SKM-1 treated with dmso at 0.1 percent for 144 hours (cell line): Measurements from ENCODE around the gene ADGRF5.
"Not testable (repeated sequence)": the region's sequence is repeated elsewhere in the genome, so short reads cannot be mapped to it uniquely, and the experiment has no call there.

Source experiments
- DNase-seq: peaks from one replicate; lab custom pipeline; 2025; ENCODE audit not compliant: unreplicated experiment; lab: John Stamatoyannopoulos, UW

ADGRF5 gene

DNA sequence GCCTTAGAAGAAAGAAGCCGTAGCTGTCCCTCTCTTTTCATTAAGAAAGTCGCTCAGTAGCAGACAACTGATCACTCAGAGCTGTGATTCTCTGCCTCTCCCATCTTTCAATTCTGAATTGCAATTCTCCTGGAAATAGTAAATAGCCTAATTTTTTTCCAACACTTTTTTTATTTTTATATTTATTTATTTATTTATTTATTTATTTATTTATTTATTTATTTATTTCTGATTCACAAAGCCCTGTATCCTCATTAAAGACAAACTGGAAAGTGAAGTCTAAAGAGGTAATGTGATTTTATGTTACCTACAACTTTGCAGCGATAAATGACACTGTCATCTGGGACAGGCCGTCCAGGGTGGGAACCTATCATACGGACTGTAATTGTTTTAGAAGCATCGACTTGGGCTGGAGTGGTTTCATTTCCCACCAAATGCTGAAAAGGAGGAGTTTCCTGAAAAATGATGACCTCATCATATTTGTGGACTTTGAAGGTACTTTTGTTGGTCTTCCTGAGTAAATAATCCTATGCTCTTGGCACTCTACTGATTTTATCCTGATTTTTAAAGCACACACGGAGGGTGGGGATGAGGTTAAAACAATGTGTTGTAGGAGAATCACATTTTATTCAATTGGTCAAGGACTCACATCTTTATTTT lies 87.4 kb downstream of the ADGRF5 start:
- DNase-seq: not testable (repeated sequence)

DNA sequence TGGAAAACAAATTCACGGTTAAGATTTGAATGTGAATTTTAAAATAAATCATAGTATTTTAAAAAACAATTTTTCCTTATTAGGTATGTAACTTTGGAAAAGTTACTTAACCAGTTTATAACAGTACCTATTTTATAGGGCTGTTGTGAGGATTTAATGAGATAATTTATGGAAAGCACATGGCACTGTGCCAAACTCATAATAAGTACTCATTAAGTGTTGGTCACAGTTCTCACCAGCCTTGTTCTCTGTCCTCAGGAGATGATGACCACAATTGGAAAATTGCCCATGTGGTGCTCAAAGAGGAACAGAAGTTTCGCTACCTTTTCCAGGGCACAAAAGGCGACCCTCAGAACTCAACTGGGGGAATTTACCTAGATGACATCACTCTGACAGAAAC lies 88.9 kb downstream of the ADGRF5 start:
- DNase-seq: no peak

DNA sequence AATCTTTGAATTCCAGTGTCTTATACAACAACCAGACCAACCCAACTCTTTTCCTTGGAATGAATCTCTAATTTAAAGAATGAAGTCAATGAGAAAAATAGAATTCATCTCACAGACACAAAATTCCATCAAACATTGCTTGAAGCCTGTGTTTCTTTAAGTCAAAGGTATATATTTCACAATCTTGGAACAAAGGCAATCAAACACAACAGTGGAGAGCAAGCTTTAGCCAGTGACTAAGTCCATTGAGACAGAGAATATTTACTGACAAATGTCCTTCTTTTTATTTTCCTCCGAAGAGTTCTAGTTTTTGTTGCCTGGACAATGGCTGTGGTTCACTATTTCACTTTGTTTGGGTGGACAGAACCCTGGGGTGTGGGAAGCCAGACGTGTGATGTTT lies 92.8 kb downstream of the ADGRF5 start:
- no peak for DNase-seq

DNA sequence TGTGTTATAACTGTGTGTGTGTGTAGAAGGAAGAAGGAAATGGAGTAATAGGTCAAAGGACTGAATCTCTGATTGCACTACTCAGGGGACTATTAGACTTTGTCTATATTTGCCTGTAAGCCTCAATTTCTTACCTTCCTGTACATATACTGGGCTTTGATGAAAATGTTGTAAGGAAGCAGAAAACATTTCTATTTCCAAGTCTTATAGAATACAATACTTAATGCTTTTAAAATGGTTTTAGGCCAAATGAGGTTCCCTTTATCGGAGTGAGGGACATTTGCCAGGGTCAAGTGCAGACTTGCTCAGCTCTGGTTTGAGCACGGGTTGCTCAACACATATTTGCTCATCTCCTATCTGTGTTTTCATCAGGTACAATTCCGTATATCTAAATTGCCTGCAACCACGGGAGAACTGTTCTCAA lies 100.3 kb downstream of the ADGRF5 start:
- DNase-seq: peak; percentile 68

DNA sequence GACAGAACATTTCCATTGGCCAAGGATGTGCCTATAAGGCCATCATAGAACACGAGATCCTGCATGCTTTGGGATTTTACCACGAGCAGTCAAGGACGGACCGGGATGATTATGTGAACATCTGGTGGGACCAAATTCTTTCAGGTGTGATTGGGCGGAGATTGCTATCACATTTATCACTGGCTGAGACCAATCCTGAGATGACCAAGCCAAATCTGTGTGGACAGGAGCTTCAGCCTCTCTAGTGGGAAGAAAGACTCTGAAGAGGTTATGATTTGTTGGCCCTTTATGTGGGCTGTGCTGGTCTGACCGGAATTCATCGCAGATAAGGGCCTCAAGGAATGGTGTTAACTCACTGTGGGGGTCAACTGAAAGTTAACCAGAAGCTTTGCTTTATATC lies 102.2 kb downstream of the ADGRF5 start:
- no peak for DNase-seq

DNA sequence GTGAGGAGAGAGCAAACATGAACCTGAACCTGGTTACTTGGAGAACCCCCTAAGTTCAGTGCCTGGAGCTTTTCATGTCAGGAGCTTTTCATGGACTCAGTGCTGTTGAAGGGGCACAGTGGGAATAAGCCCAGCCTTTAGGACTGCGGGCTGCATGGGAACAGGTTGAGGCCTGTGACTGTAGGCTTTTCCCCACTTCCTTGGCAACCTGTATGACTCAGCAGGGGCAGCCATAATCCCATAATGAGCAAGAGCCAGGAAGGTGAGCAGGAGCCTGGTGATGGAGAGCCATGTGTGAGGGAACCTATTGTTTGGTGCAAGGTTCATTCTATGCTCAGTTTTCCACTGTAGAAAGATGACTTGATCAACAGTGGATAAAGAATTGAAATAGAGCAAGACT lies 105.1 kb downstream of the ADGRF5 start:
- DNase-seq: no peak

DNA sequence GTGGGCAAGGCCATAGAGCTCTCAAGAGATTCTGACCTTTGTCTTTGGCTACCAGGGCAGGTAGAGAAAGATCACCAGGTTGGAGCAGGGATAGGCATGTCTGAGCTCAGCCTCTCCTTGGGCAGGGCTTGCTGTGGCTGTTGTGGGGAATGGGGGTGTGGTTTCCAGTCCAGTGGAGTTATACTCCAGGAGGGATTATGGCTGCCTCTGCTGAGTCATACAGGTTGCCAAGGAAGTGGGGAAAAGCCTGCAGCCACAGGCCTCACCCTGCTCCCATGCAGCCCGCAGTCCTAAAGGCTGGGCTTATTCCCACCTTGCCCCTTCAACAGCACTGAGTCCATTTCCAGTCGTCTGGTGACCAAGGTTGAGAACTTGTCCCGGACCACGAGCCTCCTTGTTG lies 106.6 kb downstream of the ADGRF5 start:
- no peak for DNase-seq

DNA sequence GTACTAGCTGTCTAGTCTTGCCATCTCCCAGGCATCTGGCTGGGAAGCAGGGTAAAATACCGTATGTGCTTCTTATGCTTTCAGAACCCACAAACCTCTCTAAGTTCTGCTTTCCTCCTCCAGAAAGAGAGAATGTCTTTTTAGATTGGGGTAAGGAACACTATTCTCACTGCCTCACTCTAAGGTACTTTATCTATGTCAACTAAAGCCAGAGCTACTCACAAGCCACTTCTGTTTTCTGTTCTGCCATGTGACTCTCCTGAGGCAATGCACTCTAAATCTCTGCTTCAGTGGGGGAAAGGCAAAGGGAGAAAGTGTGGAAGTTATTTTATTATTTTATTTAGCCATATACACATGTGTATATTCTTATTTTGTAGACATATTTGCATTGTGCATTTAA lies 112.9 kb downstream of the ADGRF5 start:
- DNase-seq: peak; percentile 79
